HG02623 (cell line): ENCODE results near the gene TASP1.
"Not testable (repeated sequence)": the region's sequence is repeated elsewhere in the genome, so short reads cannot be mapped to it uniquely, and the experiment has no call there.

Source experiments
- ATAC-seq: cut with Tn5 transposase; IDR thresholded peaks from one replicate; pipeline ENCODE4 v1.9.1; 2021; ENCODE audit warnings: moderate library complexity; ENCODE audit not compliant: unreplicated experiment

TASP1 gene

GRCh38 chr20:13648291-13649228 is 9.8 kb upstream of the TASP1 start:
- no peak for ATAC-seq

GRCh38 chr20:13644010-13644409 is 5.3 kb upstream of the TASP1 start:
- no peak for ATAC-seq

DNA sequence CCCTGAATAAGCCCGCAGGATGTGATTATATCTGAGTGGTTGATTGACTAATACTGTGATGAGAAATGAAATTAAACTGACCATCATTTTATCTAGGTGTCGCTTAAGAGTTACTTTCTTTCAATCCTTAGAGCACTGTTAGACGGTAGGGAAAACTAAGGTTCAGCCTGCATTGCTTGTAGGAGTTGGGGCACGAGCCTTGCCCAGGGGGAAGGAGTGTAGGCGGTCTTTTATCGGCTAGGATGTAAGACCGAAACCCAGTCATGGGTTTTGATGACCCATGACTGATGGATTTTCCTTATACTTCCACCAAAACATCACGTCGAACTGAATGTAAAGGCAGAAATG is 392 bp upstream of the TASP1 start:
- ATAC-seq = no peak

- ATAC-seq = no peak
Observed at GRCh38 chr20:13638162-13638495, 603 bp downstream of the TASP1 start.

DNA sequence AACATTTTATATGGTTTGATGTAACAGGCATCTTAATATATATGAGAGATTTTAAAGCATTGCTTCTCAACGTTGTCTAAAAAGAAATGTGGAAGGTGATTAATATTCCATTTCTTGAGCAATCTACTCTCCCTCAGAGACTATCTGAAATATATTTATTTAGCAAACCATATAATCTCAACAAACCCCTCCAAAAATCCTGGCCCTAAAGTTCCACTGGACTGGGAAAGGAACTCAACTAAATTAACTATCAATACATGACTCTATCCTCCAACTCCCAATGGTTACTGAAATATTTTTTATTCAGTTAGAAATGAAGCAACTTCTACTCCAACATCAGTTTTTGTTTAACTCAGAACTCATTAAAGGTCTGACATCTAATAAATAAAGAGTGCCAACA is 6.3 kb downstream of the TASP1 start:
- no peak for ATAC-seq

GRCh38 chr20:13627525-13627924 is 11.2 kb downstream of the TASP1 start:
- ATAC-seq = not testable (repeated sequence)

DNA sequence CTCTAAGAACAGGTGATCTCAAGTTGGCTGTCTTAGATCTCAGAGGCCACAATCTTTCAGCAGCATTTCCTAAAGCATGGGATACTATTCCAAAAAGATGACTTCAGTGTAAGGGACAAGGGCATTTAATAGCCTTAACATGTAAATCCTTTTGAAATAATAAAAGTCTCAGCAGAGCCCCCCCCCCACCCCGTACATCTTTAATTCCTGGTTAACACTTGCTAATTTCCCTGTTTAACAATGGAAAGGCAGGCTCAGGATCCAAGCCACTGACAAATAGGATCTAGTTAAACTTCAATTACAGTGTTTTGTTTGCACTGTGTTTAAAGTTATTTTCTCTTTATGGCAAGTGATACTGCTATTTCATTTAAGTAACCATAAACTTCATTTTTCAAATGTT is 12.0 kb downstream of the TASP1 start:
- ATAC-seq = no peak

GRCh38 chr20:13625304-13625979 is 13.3 kb downstream of the TASP1 start:
- ATAC-seq = no peak

DNA sequence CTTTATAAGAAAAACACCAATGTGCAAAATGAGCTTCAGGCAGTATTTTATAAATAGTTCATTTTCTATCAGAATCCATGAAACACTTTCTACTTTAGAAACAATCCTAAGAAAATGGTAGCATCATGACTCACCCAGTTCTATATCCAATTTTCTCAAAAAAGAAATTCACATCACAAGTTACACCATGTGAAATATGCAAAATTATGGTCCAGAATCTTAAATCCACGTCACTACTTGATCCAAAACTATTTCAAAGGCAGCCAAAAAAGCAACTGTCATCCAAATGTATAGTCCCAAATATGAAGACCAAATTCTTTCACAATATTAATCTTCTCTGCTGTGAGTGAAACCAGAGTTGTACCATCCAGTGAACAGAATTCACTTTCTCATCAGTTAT is 19.3 kb downstream of the TASP1 start:
- ATAC-seq = not testable (repeated sequence)

- not testable (repeated sequence) for ATAC-seq
Observed at GRCh38 chr20:13618456-13618855, 20.3 kb downstream of the TASP1 start.

- ATAC-seq = not testable (repeated sequence)
Observed at GRCh38 chr20:13617585-13617984, 21.1 kb downstream of the TASP1 start.

GRCh38 chr20:13616713-13617112 is 22.0 kb downstream of the TASP1 start:
- not testable (repeated sequence) for ATAC-seq

DNA sequence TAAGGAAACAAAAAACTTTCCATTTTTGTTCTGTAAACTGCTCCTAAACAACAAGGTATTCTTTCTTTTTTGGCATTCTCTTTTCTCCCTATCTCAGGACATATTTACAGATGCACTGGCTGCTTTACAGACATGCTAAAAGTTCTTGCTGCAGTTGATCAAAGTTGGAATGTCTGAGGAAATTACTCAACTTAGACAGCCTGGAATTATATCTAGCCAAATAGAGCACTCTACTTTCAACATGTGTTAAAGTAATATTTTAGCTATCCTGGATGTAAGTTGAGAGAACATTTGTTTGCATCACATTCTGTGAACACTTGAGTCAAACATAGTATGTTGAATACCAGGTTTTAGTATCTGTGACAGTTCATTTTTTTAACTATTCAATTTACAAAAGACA is 24.8 kb downstream of the TASP1 start:
- no peak for ATAC-seq

GRCh38 chr20:13611611-13612125 is 27.1 kb downstream of the TASP1 start:
- ATAC-seq = no peak

GRCh38 chr20:13610184-13610583 is 28.5 kb downstream of the TASP1 start:
- ATAC-seq = no peak

DNA sequence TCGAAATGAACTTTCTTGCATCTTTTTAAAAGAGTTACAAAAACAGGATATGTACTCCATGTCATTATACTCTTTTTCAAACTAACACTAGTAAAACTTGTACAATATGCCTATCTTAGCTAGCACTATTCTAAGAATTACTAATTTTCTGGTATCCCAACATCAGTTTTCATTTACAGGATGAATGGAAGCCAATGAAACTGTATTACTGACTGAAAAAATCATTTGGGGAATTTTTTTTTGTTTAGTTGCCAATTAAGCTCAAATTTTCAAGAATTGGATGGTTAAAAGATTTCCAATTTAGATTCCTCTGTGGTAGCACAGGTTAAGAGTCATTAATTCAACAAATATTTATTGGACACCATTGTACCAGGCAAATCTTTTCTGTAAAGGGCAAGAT is 30.7 kb downstream of the TASP1 start:
- ATAC-seq = no peak

DNA sequence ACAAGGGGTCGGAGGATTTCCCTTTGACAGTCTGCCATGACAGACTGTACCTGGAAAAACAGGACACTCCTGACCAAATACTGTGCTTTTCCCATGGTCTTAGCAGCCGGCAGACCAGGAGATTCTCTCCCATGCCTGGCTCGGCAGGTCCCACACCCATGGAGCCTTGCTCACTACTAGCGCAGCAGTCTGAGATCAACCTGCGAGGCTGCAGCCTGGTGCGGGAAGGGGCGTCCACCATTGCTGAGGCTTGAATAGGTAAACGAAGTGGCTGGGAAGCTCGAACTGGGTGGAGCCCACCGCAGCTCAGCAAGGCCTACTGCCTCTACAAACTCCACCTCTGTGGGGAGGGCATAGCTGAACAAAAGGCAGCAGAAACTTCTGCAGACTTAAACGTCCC is 45.3 kb downstream of the TASP1 start:
- not testable (repeated sequence) for ATAC-seq

DNA sequence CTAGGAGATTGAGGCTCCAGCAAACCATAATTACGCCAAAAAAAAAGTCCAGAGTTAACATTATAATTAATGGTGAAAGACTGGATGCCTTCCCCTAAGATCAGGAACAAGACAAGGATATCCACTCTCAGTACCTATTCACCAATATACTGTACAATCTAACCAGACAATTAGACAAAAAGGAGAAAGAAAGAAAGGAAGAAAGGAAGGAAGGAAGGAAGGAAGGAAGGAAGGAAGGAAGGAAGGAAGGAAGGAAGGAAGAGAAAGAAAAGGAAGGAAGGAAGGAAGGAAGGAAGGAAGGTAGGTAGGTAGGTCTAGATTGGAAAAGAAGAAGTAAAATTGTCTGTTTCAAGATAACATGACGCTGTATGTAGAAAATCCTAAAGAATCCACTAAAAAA is 50.7 kb downstream of the TASP1 start:
- ATAC-seq = no peak

DNA sequence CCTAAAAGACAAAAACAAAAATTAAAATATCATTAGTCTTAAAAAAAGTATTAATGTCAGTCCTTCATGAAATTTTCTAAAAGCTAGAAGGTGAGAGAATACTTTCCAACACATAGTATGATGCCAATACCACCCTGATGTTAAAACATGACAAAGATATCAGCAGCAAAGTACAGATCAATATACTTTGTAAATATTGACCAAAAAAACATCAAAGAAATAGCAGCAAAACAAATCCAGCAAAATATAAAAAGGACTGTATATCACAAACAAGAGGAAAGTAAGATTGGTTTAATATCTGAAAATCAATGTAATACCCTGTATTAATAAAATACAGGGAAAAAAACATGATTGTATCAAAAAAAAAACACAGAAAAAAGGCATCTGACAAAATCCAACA is 51.4 kb downstream of the TASP1 start:
- no peak for ATAC-seq

DNA sequence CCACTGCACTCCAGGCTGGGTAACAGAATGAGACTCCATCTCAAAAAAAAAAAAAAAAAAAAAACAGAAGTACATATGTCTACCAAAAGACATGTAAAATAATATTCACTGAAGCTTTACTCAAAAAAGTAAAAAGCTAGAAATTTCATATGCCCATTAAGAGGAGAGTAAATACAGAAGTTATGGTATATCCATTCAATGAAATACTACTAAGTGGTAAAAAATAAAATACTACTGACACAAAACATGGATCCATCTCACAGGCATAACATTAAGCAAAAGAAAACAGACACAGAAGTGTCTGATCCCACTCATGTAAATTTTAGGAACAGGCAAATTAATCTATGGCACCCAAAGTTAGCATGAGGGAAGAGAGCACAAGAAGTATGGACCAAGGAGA is 52.6 kb downstream of the TASP1 start:
- ATAC-seq = no peak

- ATAC-seq = no peak
Observed at GRCh38 chr20:13581451-13581850, 57.3 kb downstream of the TASP1 start.

- ATAC-seq = no peak
Observed at GRCh38 chr20:13580707-13581106, 58.0 kb downstream of the TASP1 start.
